GM23248 (cell line): ENCODE measurements around the gene RARG. TPM values are rescaled to one million over a fixed set of nuclear protein-coding genes. Genes with fewer than 3 reads are reported as not detected.

Source experiments
- DNase-seq: peaks from one replicate; pipeline ENCODE4 v3.0.0-alpha.2; 2015
- H2AFZ ChIP-seq: fragments of 200-600 bp; sonication (generic); 2 replicates; pipeline ENCODE4 v1.6.1; 2016; ENCODE audit warnings: antibody characterized with exemption
- H3F3A ChIP-seq: fragments of 200-600 bp; sonication (generic); 2 replicates; pipeline ENCODE4 v1.6.1; 2016; ENCODE audit warnings: mild to moderate bottlenecking, antibody characterized with exemption, mixed run types; ENCODE audit not compliant: insufficient read depth
- H3K27ac ChIP-seq: fragments of 200-600 bp; sonication (generic); 2 replicates; pipeline ENCODE4 v1.5.1; 2016; ENCODE audit warnings: mild to moderate bottlenecking
- H3K27me3 ChIP-seq: fragments of 200-600 bp; sonication (generic); replicated peaks from 2 replicates; pipeline ENCODE4 v1.6.1; 2016; ENCODE audit warnings: mild to moderate bottlenecking; ENCODE audit not compliant: insufficient read depth
- H3K36me3 ChIP-seq: fragments of 200-600 bp; sonication (generic); 2 replicates; pipeline ENCODE4 v1.6.1; 2016; ENCODE audit warnings: low read depth, mild to moderate bottlenecking
- H3K4me1 ChIP-seq: fragments of 200-600 bp; sonication (generic); 2 replicates; pipeline ENCODE4 v1.6.1; 2016; ENCODE audit warnings: mild to moderate bottlenecking; ENCODE audit not compliant: insufficient read depth
- H3K4me2 ChIP-seq: fragments of 200-600 bp; sonication (generic); one replicate; pipeline ENCODE4 v1.6.1; 2016; ENCODE audit warnings: mild to moderate bottlenecking; ENCODE audit not compliant: unreplicated experiment
- H3K4me3 ChIP-seq: fragments of 200-600 bp; sonication (generic); 2 replicates; pipeline ENCODE4 v1.5.1; 2016; ENCODE audit warnings: mild to moderate bottlenecking
- H3K79me2 ChIP-seq: fragments of 200-600 bp; sonication (generic); 2 replicates; pipeline ENCODE4 v1.6.1; 2016; ENCODE audit warnings: mild to moderate bottlenecking; ENCODE audit not compliant: insufficient read depth
- H3K9ac ChIP-seq: fragments of 200-600 bp; sonication (generic); 2 replicates; pipeline ENCODE4 v1.6.1; 2016; ENCODE audit warnings: mild to moderate bottlenecking
- H3K9me2 ChIP-seq: fragments of 200-600 bp; sonication (generic); 2 replicates; pipeline ENCODE4 v1.6.1; 2016; ENCODE audit warnings: mixed run types, mild to moderate bottlenecking, moderate library complexity; ENCODE audit not compliant: insufficient read depth
- H3K9me3 ChIP-seq: fragments of 200-600 bp; sonication (generic); one replicate; pipeline ENCODE4 v1.6.1; 2017; ENCODE audit warnings: low read depth
- H4K20me1 ChIP-seq: fragments of 200-600 bp; sonication (generic); 2 replicates; pipeline ENCODE4 v1.6.0; 2016; ENCODE audit not compliant: insufficient read depth
- EZH2 ChIP-seq: fragments of 200-600 bp; sonication (generic); IDR thresholded peaks from 2 replicates; pipeline ENCODE4 v1.6.1; 2018; ENCODE audit warnings: antibody characterized with exemption, mild to moderate bottlenecking; ENCODE audit not compliant: insufficient read depth, poor library complexity, severe bottlenecking
- EZH2phosphoT487 ChIP-seq: fragments of 200-600 bp; sonication (generic); IDR thresholded peaks from 2 replicates; pipeline ENCODE4 v1.6.1; 2018; ENCODE audit warnings: antibody characterized with exemption, moderate library complexity, mild to moderate bottlenecking, low read depth; ENCODE audit not compliant: insufficient read depth
- WGBS, 2 experiments: methylation state at CpG; one replicate each; pipeline ENCODE4 v1.1.6; 2015 to 2017; ENCODE audit warnings: low lambda C conversion rate in 2 of 2, low coverage in 1 of 2; ENCODE audit errors: missing lambda C conversion rate in 2 of 2; 5-methylcytosine and 5-hydroxymethylcytosine counted together
- in situ Hi-C: fragments of 300-500 bp; cut with MboI; formaldehyde crosslinking; loops from 2 replicates; pipeline ENCODE4 v1.15.0; 2020
- polyA plus RNA-seq: library from polyadenylated mRNA; unstranded; fragments of >200 nt; fragmentation: Nextera tagmentation; extraction: Ambion mirVana; gene quantifications from 2 replicates; pipeline ENCODE4 v1.2.1, GENCODE V29; 2016
- total RNA-seq: library from RNA; depleted of rRNA; stranded (reverse); fragments of >200 nt; shearing (Covaris generic); gene quantifications from 2 replicates; pipeline ENCODE4 v1.2.3, GENCODE V29; 2014

RARG gene
- total and polyA plus RNA-seq, 2 experiments from 2014 or later: 75.3 to 116 TPM

GRCh38 chr12:53176750-53177149, 55.3 kb downstream of the RARG start:
- H3K4me1 ChIP-seq: peaks cover 49% of the 10 kb centered on the region
- H3K9me2 ChIP-seq: no peaks in the 10 kb centered on the region
- in situ Hi-C loops: no loop called here
- DNase-seq: no peak
- TF ChIP-seq EZH2 (no peak), EZH2phosphoT487 (no peak)
- H3K4me3 ChIP-seq: no peak overlapping the region
- no peak overlapping the region for H3K4me2 ChIP-seq
- H3F3A ChIP-seq: peaks cover 52% of the 10 kb centered on the region
- H3K27ac ChIP-seq: no peak overlapping the region
- H3K79me2 ChIP-seq: peaks cover 30% of the 10 kb centered on the region
- H2AFZ ChIP-seq: no peak overlapping the region
- no peaks in the 10 kb centered on the region for H3K27me3 ChIP-seq
- H4K20me1 ChIP-seq: no peaks in the 10 kb centered on the region
- H3K9ac ChIP-seq: no peak overlapping the region
- H3K36me3 ChIP-seq: peaks cover under 1% of the 10 kb centered on the region; the same call in 1 of the 2 replicates
- WGBS, 2 experiments: 77 to 79% methylated on average over 3 of the region's 3 CpGs
- H3K9me3 ChIP-seq: no peaks in the 10 kb centered on the region

- peak; percentile 67 for DNase-seq
- WGBS, 2 experiments: 70 to 74% methylated on average over 4 of the region's 4 CpGs
- no peaks in the 10 kb centered on the region for H4K20me1 ChIP-seq
- peak overlapping the region; percentile 63 for H3K27ac ChIP-seq
- H3F3A ChIP-seq: peaks cover 46% of the 10 kb centered on the region
- no peak for TF ChIP-seq EZH2
- no peak for TF ChIP-seq EZH2phosphoT487
- no peaks in the 10 kb centered on the region for H3K36me3 ChIP-seq
- no peaks in the 10 kb centered on the region for H3K27me3 ChIP-seq
- H3K9me2 ChIP-seq: no peaks in the 10 kb centered on the region
- H3K4me3 ChIP-seq: no peak overlapping the region
- H3K4me1 ChIP-seq: peaks cover 52% of the 10 kb centered on the region
- no peak overlapping the region for H3K9ac ChIP-seq
- no peaks in the 10 kb centered on the region for H3K9me3 ChIP-seq
- H2AFZ ChIP-seq: peak overlapping the region; percentile 39
- H3K79me2 ChIP-seq: peaks cover 23% of the 10 kb centered on the region
- in situ Hi-C loops: no loop called here
- peak overlapping the region; percentile 61 for H3K4me2 ChIP-seq
These were observed 57.0 kb downstream of the RARG start for GRCh38 chr12:53174881-53175491.

- in situ Hi-C loops: no loop called here
- no peaks in the 10 kb centered on the region for H4K20me1 ChIP-seq
- H3K9me3 ChIP-seq: no peaks in the 10 kb centered on the region
- peak overlapping the region; percentile 61 for H3K27ac ChIP-seq
- peaks cover 33% of the 10 kb centered on the region for H3F3A ChIP-seq
- WGBS, 2 experiments: 66 to 73% methylated on average over 10 of the region's 10 CpGs
- peak overlapping the region; percentile 24; the same call in 1 of the 2 replicates for H3K4me3 ChIP-seq
- peak; percentile 81 for DNase-seq
- no peaks in the 10 kb centered on the region for H3K36me3 ChIP-seq
- H2AFZ ChIP-seq: peak overlapping the region; percentile 61
- peaks cover 12% of the 10 kb centered on the region for H3K79me2 ChIP-seq
- H3K9me2 ChIP-seq: no peaks in the 10 kb centered on the region
- no peak for TF ChIP-seq EZH2
- TF ChIP-seq EZH2phosphoT487: no peak
- H3K27me3 ChIP-seq: no peaks in the 10 kb centered on the region
- H3K4me1 ChIP-seq: peaks cover 42% of the 10 kb centered on the region
- H3K9ac ChIP-seq: peak overlapping the region; percentile 15; the same call in 1 of the 2 replicates
- peak overlapping the region; percentile 2 for H3K4me2 ChIP-seq
These were observed 58.8 kb downstream of the RARG start for GRCh38 chr12:53173085-53173715.

- peaks cover 33% of the 10 kb centered on the region for H3F3A ChIP-seq
- TF ChIP-seq EZH2phosphoT487 (no peak), EZH2 (no peak)
- peak; percentile 91 for DNase-seq
- no peaks in the 10 kb centered on the region for H3K27me3 ChIP-seq
- in situ Hi-C loops: no loop called here
- H3K36me3 ChIP-seq: no peaks in the 10 kb centered on the region
- peak overlapping the region; percentile 15; the same call in 1 of the 2 replicates for H3K9ac ChIP-seq
- no peaks in the 10 kb centered on the region for H4K20me1 ChIP-seq
- H3K9me2 ChIP-seq: no peaks in the 10 kb centered on the region
- no peaks in the 10 kb centered on the region for H3K9me3 ChIP-seq
- H3K4me1 ChIP-seq: peaks cover 42% of the 10 kb centered on the region
- H3K4me3 ChIP-seq: no peak overlapping the region
- peak overlapping the region; percentile 61 for H2AFZ ChIP-seq
- H3K27ac ChIP-seq: peak overlapping the region; percentile 61
- 56 to 67% methylated on average over 11 of the region's 11 CpGs for WGBS, 2 experiments
- H3K79me2 ChIP-seq: peaks cover 4% of the 10 kb centered on the region
- peak overlapping the region; percentile 30 for H3K4me2 ChIP-seq
These were observed 59.7 kb downstream of the RARG start for GRCh38 chr12:53172352-53172751.
